Measurements from ENCODE around the gene KIAA1217.
"Not testable (repeated sequence)": the region's sequence is repeated elsewhere in the genome, so short reads cannot be mapped to it uniquely, and the experiment has no call there.

Gene KIAA1217

GRCh38 chr10:24468281-24468751, 259.4 kb downstream of the KIAA1217 start:
- DNase-seq (ENCODE audit: insufficient read length, low spot score) (no peak), FAIRE-seq (no peak)
- TF ChIP-seq TAF1 (IDR thresholded peaks at IDR 0.05; ENCODE audit: low read depth, low read length) (no peak), POLR2A (IDR thresholded peaks at IDR 0.05; ENCODE audit: low read depth, low read length) (no peak), POU2F2 (IDR thresholded peaks at IDR 0.05; ENCODE audit: low read depth, low read length) (no peak), PAX5 (IDR thresholded peaks at IDR 0.05; ENCODE audit: insufficient read depth, low read length, severe bottlenecking) (no peak), SPI1 (IDR thresholded peaks at IDR 0.05; ENCODE audit: low read depth, low read length) (no peak), POLR2AphosphoS5 (IDR thresholded peaks at IDR 0.05; ENCODE audit: low read depth, low read length) (no peak)

GRCh38 chr10:24469993-24470392, 261.1 kb downstream of the KIAA1217 start:
- no peak for FAIRE-seq
- no peak for TF ChIP-seq POLR2AphosphoS5 (IDR thresholded peaks at IDR 0.05; ENCODE audit: low read depth, low read length)
- TF ChIP-seq POU2F2 (IDR thresholded peaks at IDR 0.05; ENCODE audit: low read depth, low read length), result no peak
- TF ChIP-seq POLR2A (IDR thresholded peaks at IDR 0.05; ENCODE audit: low read depth, low read length), result no peak
- no peak for TF ChIP-seq SPI1 (IDR thresholded peaks at IDR 0.05; ENCODE audit: low read depth, low read length)
- TF ChIP-seq PAX5 (IDR thresholded peaks at IDR 0.05; ENCODE audit: insufficient read depth, low read length, severe bottlenecking), result no peak
- TF ChIP-seq TAF1 (IDR thresholded peaks at IDR 0.05; ENCODE audit: low read depth, low read length), result no peak
- no peak for DNase-seq (ENCODE audit: insufficient read length, low spot score)

GRCh38 chr10:24475598-24475997, 266.7 kb downstream of the KIAA1217 start:
- TF ChIP-seq PAX5 (IDR thresholded peaks at IDR 0.05; ENCODE audit: insufficient read depth, low read length, severe bottlenecking) (no peak), POLR2A (IDR thresholded peaks at IDR 0.05; ENCODE audit: low read depth, low read length) (no peak)
- no peak for FAIRE-seq

GRCh38 chr10:24476913-24477701, 268.2 kb downstream of the KIAA1217 start:
- no peak for FAIRE-seq
- TF ChIP-seq TAF1 (IDR thresholded peaks at IDR 0.05; ENCODE audit: low read depth, low read length) (no peak), SPI1 (IDR thresholded peaks at IDR 0.05; ENCODE audit: low read depth, low read length) (no peak), POU2F2 (IDR thresholded peaks at IDR 0.05; ENCODE audit: low read depth, low read length) (no peak), PAX5 (IDR thresholded peaks at IDR 0.05; ENCODE audit: insufficient read depth, low read length, severe bottlenecking) (no peak)
- DNase-seq (ENCODE audit: insufficient read length, low spot score), result no peak

More at GRCh38 chr10:24475598-24475997, 266.7 kb downstream of the KIAA1217 start:
- no peak for DNase-seq (ENCODE audit: insufficient read length, low spot score)

- FAIRE-seq, result no peak
- no peak for DNase-seq (ENCODE audit: insufficient read length, low spot score)
- TF ChIP-seq POU2F2 (IDR thresholded peaks at IDR 0.05; ENCODE audit: low read depth, low read length), result no peak
- no peak for TF ChIP-seq POLR2A (IDR thresholded peaks at IDR 0.05; ENCODE audit: low read depth, low read length)
- no peak for TF ChIP-seq PAX5 (IDR thresholded peaks at IDR 0.05; ENCODE audit: insufficient read depth, low read length, severe bottlenecking)
- no peak for TF ChIP-seq POLR2AphosphoS5 (IDR thresholded peaks at IDR 0.05; ENCODE audit: low read depth, low read length)
- TF ChIP-seq SPI1 (IDR thresholded peaks at IDR 0.05; ENCODE audit: low read depth, low read length), result no peak
- TF ChIP-seq TAF1 (IDR thresholded peaks at IDR 0.05; ENCODE audit: low read depth, low read length), result no peak
These were observed 269.0 kb downstream of the KIAA1217 start for GRCh38 chr10:24477915-24478314.

- FAIRE-seq (no peak), DNase-seq (ENCODE audit: insufficient read length, low spot score) (no peak)
- TF ChIP-seq PAX5 (IDR thresholded peaks at IDR 0.05; ENCODE audit: insufficient read depth, low read length, severe bottlenecking) (no peak), SPI1 (IDR thresholded peaks at IDR 0.05; ENCODE audit: low read depth, low read length) (no peak), POLR2AphosphoS5 (IDR thresholded peaks at IDR 0.05; ENCODE audit: low read depth, low read length) (no peak), POLR2A (IDR thresholded peaks at IDR 0.05; ENCODE audit: low read depth, low read length) (no peak), POU2F2 (IDR thresholded peaks at IDR 0.05; ENCODE audit: low read depth, low read length) (no peak), TAF1 (IDR thresholded peaks at IDR 0.05; ENCODE audit: low read depth, low read length) (no peak)
These were observed 270.9 kb downstream of the KIAA1217 start for GRCh38 chr10:24479806-24480205.

- FAIRE-seq (no peak), DNase-seq (ENCODE audit: insufficient read length, low spot score) (no peak)
- no peak for TF ChIP-seq PAX5 (IDR thresholded peaks at IDR 0.05; ENCODE audit: insufficient read depth, low read length, severe bottlenecking)
- TF ChIP-seq SPI1 (IDR thresholded peaks at IDR 0.05; ENCODE audit: low read depth, low read length), result no peak
- no peak for TF ChIP-seq TAF1 (IDR thresholded peaks at IDR 0.05; ENCODE audit: low read depth, low read length)
- no peak for TF ChIP-seq POU2F2 (IDR thresholded peaks at IDR 0.05; ENCODE audit: low read depth, low read length)
- no peak for TF ChIP-seq POLR2A (IDR thresholded peaks at IDR 0.05; ENCODE audit: low read depth, low read length)
- TF ChIP-seq POLR2AphosphoS5 (IDR thresholded peaks at IDR 0.05; ENCODE audit: low read depth, low read length), result no peak
These were observed 271.5 kb downstream of the KIAA1217 start for GRCh38 chr10:24480447-24480846.

GRCh38 chr10:24481241-24481640, 272.3 kb downstream of the KIAA1217 start:
- TF ChIP-seq TAF1 (IDR thresholded peaks at IDR 0.05; ENCODE audit: low read depth, low read length), result no peak
- no peak for TF ChIP-seq POLR2A (IDR thresholded peaks at IDR 0.05; ENCODE audit: low read depth, low read length)
- no peak for TF ChIP-seq POU2F2 (IDR thresholded peaks at IDR 0.05; ENCODE audit: low read depth, low read length)
- TF ChIP-seq PAX5 (IDR thresholded peaks at IDR 0.05; ENCODE audit: insufficient read depth, low read length, severe bottlenecking), result no peak
- TF ChIP-seq SPI1 (IDR thresholded peaks at IDR 0.05; ENCODE audit: low read depth, low read length), result no peak
- no peak for TF ChIP-seq POLR2AphosphoS5 (IDR thresholded peaks at IDR 0.05; ENCODE audit: low read depth, low read length)
- DNase-seq (ENCODE audit: insufficient read length, low spot score), result no peak
- FAIRE-seq, result no peak

- not testable (repeated sequence) for DNase-seq (ENCODE audit: insufficient read length, low spot score); FAIRE-seq
These were observed 273.8 kb downstream of the KIAA1217 start for GRCh38 chr10:24482713-24483112.

- FAIRE-seq (no peak), DNase-seq (ENCODE audit: insufficient read length, low spot score) (no peak)
- TF ChIP-seq POLR2AphosphoS5 (IDR thresholded peaks at IDR 0.05; ENCODE audit: low read depth, low read length) (no peak), POLR2A (IDR thresholded peaks at IDR 0.05; ENCODE audit: low read depth, low read length) (no peak), POU2F2 (IDR thresholded peaks at IDR 0.05; ENCODE audit: low read depth, low read length) (no peak)
These were observed 274.8 kb downstream of the KIAA1217 start for GRCh38 chr10:24483701-24484100.

Measured in GM12891 (cell line).